GM12878 (cell line): ENCODE measurements around the gene SH2D3A. TPM values are rescaled to one million over a fixed set of nuclear protein-coding genes. Genes with fewer than 3 reads are reported as not detected.

Experiments
- BHLHE40 ChIP-seq, 2 experiments: fragments of 450-650 bp in 1 of 2; IDR thresholded peaks; 2 replicates each; pipeline ENCODE4 v1.6.1; 2011 to 2017; ENCODE audit warnings: low read depth in 2 of 2, borderline replicate concordance in 1 of 2, improper control_type of control experiment in 1 of 2, low read length in 1 of 2, mild to moderate bottlenecking in 1 of 2
- EED ChIP-seq: sonication (generic); IDR thresholded peaks from 2 replicates; pipeline ENCODE4 v1.6.1; 2016; ENCODE audit warnings: antibody characterized with exemption, low read depth
- GABPA ChIP-seq: IDR thresholded peaks from 2 replicates; pipeline ENCODE4 v1.6.1; 2014; ENCODE audit warnings: antibody characterized with exemption, low read depth, mild to moderate bottlenecking, inconsistent platforms
- MTA2 ChIP-seq: fragments of 450-650 bp; IDR thresholded peaks from 2 replicates; pipeline ENCODE4 v1.6.1; 2016; ENCODE audit warnings: low read depth, mild to moderate bottlenecking, moderate library complexity
- RUNX3 ChIP-seq: IDR thresholded peaks from 2 replicates; pipeline ENCODE4 v1.6.1; 2012; ENCODE audit warnings: low read length, inconsistent platforms
- SRF ChIP-seq, 2 experiments: IDR thresholded peaks; 2 replicates each; pipeline ENCODE4 v1.6.1; 2011; ENCODE audit warnings: low read depth in 2 of 2, low read length in 2 of 2, mild to moderate bottlenecking in 1 of 2, moderate library complexity in 1 of 2
- YBX1 ChIP-seq: fragments of 450-650 bp; IDR thresholded peaks from 2 replicates; pipeline ENCODE4 v1.6.1; 2016; ENCODE audit warnings: antibody characterized with exemption
- YY1 ChIP-seq: IDR thresholded peaks from 2 replicates; pipeline ENCODE4 v1.6.1; 2011; ENCODE audit warnings: low read depth, mild to moderate bottlenecking, low read length
- ZNF24 ChIP-seq: fragments of 450-650 bp; IDR thresholded peaks from 2 replicates; pipeline ENCODE4 v1.6.1; 2017; ENCODE audit warnings: antibody characterized with exemption, mild to moderate bottlenecking
- polyA plus RNA-seq, 11 experiments: library from polyadenylated mRNA; depleted of rRNA in 4 of 11; unstranded in 6 of 11; stranded (reverse) in 5 of 11; fragments of >200 nt; fragmentation: Nextera tagmentation in 4 of 11; fragmentation: Illumina TruSeq in 1 of 11; extraction: Ambion mirVana in 4 of 11; extraction: Trizol in 1 of 11; gene quantifications; 1 replicate in 1 of 11; 2 replicates in 10 of 11; pipeline versions ENCODE4 v1.2.1 to v1.2.3, GENCODE V29; 2011 to 2016; ENCODE audit warnings: inconsistent platforms in 2 of 11, missing spikeins in 2 of 11, low read depth in 1 of 11
- total RNA-seq, 4 experiments: library from RNA; depleted of rRNA in 3 of 4; stranded (reverse); fragments of >200 nt in 3 of 4; fragmentation: Illumina TruSeq in 1 of 4; extraction: Trizol in 1 of 4; gene quantifications; 2 replicates each; pipeline versions ENCODE4 v1.2.1 to v1.2.3, GENCODE V29; 2013 to 2021
- TF ChIP-seq, protein P1 (sequence below): fragments of 450-650 bp; IDR thresholded peaks from 2 replicates; pipeline ENCODE4 v1.6.1; 2017; ENCODE audit warnings: mild to moderate bottlenecking, moderate library complexity
- TF ChIP-seq, protein P2 (sequence below): IDR thresholded peaks from 2 replicates; pipeline ENCODE4 v1.6.1; 2012; ENCODE audit warnings: mild to moderate bottlenecking, low read depth, low read length

Gene SH2D3A
- total and polyA plus RNA-seq, 10 of the 15 experiments (the other 5 are each of a cell fraction or from before 2014, with no cell fraction given) = 0.77 to 24.4 (median 9.5) TPM

DNA sequence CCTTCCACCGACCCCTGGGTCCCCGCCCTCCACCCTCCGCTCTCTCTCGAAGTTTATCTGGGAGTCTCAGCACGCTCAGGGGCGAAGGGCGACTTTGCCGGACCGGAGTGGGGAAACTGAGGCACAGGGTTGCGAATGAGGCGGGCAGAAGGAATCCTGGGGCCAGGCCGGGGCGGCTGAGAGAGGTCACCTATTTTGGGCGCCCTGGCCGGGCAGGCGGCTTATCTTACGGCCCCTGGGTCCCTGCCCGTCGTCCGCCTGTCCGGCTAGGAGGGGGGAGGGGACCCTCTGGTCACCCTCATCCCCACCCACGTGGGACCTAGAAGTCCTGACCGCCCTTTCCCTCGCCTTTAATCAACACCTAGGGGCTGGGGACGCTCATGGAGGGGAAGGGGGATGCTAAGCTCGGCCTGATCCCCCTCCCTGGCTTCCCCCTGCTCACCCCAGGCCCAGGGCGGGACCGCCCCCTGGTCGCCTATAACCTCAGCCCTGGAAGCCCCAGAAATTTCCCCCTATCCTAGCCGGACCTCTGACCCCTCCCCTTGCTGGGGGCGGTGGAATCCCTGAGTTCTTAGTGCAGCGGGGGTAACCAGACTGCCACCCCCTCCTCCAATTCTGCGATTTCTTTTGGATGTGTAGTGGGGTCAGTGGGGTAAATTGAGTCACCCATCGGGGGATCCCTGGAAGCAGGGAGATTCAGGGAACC is 27.2 kb downstream of the SH2D3A start (continued):
- TF ChIP-seq, protein P1, sequence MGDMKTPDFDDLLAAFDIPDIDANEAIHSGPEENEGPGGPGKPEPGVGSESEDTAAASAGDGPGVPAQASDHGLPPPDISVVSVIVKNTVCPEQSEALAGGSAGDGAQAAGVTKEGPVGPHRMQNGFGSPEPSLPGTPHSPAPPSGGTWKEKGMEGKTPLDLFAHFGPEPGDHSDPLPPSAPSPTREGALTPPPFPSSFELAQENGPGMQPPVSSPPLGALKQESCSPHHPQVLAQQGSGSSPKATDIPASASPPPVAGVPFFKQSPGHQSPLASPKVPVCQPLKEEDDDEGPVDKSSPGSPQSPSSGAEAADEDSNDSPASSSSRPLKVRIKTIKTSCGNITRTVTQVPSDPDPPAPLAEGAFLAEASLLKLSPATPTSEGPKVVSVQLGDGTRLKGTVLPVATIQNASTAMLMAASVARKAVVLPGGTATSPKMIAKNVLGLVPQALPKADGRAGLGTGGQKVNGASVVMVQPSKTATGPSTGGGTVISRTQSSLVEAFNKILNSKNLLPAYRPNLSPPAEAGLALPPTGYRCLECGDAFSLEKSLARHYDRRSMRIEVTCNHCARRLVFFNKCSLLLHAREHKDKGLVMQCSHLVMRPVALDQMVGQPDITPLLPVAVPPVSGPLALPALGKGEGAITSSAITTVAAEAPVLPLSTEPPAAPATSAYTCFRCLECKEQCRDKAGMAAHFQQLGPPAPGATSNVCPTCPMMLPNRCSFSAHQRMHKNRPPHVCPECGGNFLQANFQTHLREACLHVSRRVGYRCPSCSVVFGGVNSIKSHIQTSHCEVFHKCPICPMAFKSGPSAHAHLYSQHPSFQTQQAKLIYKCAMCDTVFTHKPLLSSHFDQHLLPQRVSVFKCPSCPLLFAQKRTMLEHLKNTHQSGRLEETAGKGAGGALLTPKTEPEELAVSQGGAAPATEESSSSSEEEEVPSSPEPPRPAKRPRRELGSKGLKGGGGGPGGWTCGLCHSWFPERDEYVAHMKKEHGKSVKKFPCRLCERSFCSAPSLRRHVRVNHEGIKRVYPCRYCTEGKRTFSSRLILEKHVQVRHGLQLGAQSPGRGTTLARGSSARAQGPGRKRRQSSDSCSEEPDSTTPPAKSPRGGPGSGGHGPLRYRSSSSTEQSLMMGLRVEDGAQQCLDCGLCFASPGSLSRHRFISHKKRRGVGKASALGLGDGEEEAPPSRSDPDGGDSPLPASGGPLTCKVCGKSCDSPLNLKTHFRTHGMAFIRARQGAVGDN = no peak
- TF ChIP-seq EED (no peak; the same call in 1 of the 2 replicates), ZNF24 (no peak), SRF (IDR thresholded peaks at IDR 0.05; ENCODE audit: low read depth in 2 of 2, low read length in 2 of 2) (no peak), YY1 (peak; percentile 18; the same call in 1 of the 2 replicates), MTA2 (peak; percentile 27; the same call in 1 of the 2 replicates), RUNX3 (no peak; the same call in 1 of the 2 replicates), BHLHE40 (IDR thresholded peaks at IDR 0.05; ENCODE audit: borderline replicate concordance in 1 of 2, low read depth in 2 of 2, low read length in 1 of 2) (no peak), GABPA (no peak), YBX1 (no peak)
- TF ChIP-seq, protein P2, sequence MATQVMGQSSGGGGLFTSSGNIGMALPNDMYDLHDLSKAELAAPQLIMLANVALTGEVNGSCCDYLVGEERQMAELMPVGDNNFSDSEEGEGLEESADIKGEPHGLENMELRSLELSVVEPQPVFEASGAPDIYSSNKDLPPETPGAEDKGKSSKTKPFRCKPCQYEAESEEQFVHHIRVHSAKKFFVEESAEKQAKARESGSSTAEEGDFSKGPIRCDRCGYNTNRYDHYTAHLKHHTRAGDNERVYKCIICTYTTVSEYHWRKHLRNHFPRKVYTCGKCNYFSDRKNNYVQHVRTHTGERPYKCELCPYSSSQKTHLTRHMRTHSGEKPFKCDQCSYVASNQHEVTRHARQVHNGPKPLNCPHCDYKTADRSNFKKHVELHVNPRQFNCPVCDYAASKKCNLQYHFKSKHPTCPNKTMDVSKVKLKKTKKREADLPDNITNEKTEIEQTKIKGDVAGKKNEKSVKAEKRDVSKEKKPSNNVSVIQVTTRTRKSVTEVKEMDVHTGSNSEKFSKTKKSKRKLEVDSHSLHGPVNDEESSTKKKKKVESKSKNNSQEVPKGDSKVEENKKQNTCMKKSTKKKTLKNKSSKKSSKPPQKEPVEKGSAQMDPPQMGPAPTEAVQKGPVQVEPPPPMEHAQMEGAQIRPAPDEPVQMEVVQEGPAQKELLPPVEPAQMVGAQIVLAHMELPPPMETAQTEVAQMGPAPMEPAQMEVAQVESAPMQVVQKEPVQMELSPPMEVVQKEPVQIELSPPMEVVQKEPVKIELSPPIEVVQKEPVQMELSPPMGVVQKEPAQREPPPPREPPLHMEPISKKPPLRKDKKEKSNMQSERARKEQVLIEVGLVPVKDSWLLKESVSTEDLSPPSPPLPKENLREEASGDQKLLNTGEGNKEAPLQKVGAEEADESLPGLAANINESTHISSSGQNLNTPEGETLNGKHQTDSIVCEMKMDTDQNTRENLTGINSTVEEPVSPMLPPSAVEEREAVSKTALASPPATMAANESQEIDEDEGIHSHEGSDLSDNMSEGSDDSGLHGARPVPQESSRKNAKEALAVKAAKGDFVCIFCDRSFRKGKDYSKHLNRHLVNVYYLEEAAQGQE = no peak
